Neutrophil (primary cell): ENCODE data around the gene NAGA.

Experiments used
- H3K27ac ChIP-seq: fragments of 200-600 bp; sonication (generic); 2 replicates; pipeline ENCODE4 v1.5.1; 2016; ENCODE audit warnings: mild to moderate bottlenecking, moderate library complexity
- H3K27me3 ChIP-seq: fragments of 200-600 bp; sonication (generic); 2 replicates; pipeline ENCODE4 v1.6.0; 2016; ENCODE audit warnings: mild to moderate bottlenecking
- H3K36me3 ChIP-seq: fragments of 200-600 bp; sonication (generic); 2 replicates; pipeline ENCODE4 v1.5.1; 2017
- H3K4me1 ChIP-seq, 2 experiments: fragments of 200-600 bp in 1 of 2; sonication (generic) in 1 of 2; 1 replicate in 1 of 2; 2 replicates in 1 of 2; pipeline versions ENCODE4 v1.5.1 to v1.6.1; 2013 to 2016; ENCODE audit warnings: low read depth in 1 of 2, low read length in 1 of 2, mild to moderate bottlenecking in 1 of 2, moderate library complexity in 1 of 2; ENCODE audit not compliant: control insufficient read depth in 1 of 2, insufficient read depth in 1 of 2
- H3K4me3 ChIP-seq, 2 experiments: fragments of 200-600 bp in 1 of 2; sonication (generic) in 1 of 2; 1 replicate in 1 of 2; 2 replicates in 1 of 2; pipeline ENCODE4 v1.5.1; 2013 to 2016; ENCODE audit warnings: low read depth in 1 of 2, low read length in 1 of 2, mild to moderate bottlenecking in 1 of 2, moderate library complexity in 1 of 2
- H3K9me3 ChIP-seq: fragments of 200-600 bp; sonication (generic); 2 replicates; pipeline ENCODE4 v1.5.1; 2016
- TF ChIP-seq, protein P1 (sequence below): fragments of 200-600 bp; sonication (generic); IDR thresholded peaks from 2 replicates; pipeline ENCODE4 v1.5.1; 2016; ENCODE audit warnings: antibody characterized with exemption

The NAGA gene

DNA sequence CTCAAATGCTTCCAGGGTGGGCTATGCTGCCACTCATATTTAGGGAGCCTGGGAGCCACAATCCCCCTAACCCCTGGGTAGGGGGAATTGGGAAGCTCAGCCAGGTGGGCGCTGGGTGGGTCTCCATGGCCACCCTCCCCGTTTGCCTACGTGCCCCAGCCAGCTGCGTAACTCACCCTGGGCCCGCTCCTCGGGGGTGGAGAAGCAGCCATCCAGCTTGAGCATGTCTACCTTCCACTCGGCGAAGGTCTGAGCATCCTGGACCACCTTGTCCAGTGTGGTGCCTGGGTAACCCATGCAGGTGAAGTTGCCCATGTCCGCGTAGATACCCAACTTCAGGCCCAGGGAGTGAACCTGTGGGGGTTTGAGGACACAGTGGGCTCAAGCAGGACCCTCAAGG is 3.7 kb downstream of the NAGA start:
- TF ChIP-seq, protein P1, sequence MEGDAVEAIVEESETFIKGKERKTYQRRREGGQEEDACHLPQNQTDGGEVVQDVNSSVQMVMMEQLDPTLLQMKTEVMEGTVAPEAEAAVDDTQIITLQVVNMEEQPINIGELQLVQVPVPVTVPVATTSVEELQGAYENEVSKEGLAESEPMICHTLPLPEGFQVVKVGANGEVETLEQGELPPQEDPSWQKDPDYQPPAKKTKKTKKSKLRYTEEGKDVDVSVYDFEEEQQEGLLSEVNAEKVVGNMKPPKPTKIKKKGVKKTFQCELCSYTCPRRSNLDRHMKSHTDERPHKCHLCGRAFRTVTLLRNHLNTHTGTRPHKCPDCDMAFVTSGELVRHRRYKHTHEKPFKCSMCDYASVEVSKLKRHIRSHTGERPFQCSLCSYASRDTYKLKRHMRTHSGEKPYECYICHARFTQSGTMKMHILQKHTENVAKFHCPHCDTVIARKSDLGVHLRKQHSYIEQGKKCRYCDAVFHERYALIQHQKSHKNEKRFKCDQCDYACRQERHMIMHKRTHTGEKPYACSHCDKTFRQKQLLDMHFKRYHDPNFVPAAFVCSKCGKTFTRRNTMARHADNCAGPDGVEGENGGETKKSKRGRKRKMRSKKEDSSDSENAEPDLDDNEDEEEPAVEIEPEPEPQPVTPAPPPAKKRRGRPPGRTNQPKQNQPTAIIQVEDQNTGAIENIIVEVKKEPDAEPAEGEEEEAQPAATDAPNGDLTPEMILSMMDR: no peak
- Histone ChIP-seq H3K27ac (no peak overlapping the region), H3K36me3 (peaks cover 55% of the 10 kb centered on the region)

DNA sequence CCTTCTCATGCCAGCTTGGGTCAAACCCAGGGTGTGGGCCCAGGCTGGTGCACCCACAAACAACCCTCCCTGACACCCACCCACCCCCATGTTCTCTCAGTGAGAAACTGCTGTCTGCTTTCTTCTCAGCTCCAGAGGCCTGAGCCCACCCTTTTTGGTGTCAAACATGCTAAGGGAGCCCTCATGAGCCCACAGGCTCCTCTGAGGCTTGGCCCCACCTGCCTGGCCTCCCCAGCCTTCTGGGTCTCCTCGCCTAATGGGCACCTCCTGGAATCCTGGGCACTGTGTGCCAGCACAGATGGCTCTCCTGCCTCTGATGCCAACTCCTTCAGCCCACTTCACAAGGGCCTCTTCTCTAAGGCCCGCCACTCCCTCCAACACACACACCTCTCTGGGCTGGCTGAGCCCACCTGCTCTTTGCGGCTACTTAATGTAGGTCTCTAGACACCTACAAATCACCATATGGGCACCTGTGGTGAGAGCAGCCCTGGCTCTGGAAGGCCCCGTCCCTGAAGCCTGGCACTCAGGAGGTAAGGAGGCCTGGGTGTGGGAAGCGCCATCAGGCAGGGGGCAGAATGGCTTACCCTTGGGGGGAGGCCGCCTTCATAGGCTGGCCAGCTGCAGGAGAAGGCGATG is 4.4 kb downstream of the NAGA start:
- Histone ChIP-seq H3K27ac (no peak overlapping the region), H3K4me1 (peaks cover 13 to 16% of the 10 kb centered on the region in 2 experiments), H3K27me3 (no peaks in the 10 kb centered on the region), H3K9me3 (no peaks in the 10 kb centered on the region), H3K4me3 (no peak overlapping the region), H3K36me3 (peaks cover 58% of the 10 kb centered on the region)
- TF ChIP-seq, protein P1: no peak

More for the DNA sequence above, 3.7 kb downstream of the NAGA start:
- Histone ChIP-seq H3K9me3 (no peaks in the 10 kb centered on the region), H3K4me1 (peaks cover 18 to 19% of the 10 kb centered on the region in 2 experiments), H3K4me3 (no peak overlapping the region), H3K27me3 (no peaks in the 10 kb centered on the region)

DNA sequence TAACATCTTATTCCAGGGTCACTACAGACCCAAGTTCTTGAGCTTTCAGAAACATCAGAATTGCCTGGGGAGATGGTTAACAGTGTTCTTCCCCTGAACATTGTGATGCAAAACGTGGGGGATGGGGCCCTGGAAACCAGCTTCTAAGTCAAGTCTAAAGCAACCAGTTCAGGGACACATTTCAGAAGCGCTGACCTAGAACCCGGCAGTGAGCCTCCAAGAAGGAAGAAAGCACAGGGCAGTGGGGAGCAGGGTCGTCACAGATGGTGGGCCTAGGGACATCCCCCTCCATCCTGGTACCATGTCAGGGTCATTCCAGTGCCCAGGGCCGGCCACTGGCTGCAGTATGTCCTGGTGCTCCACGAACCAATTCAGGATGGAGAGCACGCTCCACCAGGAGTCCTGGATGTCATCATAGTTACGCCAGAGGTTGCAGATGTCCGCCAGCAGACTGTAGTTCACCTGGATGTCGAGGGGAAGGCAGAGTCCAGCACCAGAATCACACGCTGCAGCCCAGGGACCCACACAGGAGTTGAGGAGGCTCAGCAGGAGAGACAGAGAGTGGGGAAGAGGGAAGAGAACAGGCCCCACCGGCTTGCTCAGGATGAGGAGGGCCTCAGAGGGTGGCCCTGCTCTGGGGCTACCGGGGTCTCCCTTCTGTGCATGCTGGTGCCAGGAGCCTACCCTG is 5.0 kb downstream of the NAGA start:
- Histone ChIP-seq H3K36me3 (peaks cover 65% of the 10 kb centered on the region), H3K27me3 (no peaks in the 10 kb centered on the region), H3K4me3 (no peak overlapping the region), H3K9me3 (no peaks in the 10 kb centered on the region), H3K27ac (no peak overlapping the region), H3K4me1 (peaks cover 9% of the 10 kb centered on the region in 2 experiments)
- TF ChIP-seq, protein P1: no peak

DNA sequence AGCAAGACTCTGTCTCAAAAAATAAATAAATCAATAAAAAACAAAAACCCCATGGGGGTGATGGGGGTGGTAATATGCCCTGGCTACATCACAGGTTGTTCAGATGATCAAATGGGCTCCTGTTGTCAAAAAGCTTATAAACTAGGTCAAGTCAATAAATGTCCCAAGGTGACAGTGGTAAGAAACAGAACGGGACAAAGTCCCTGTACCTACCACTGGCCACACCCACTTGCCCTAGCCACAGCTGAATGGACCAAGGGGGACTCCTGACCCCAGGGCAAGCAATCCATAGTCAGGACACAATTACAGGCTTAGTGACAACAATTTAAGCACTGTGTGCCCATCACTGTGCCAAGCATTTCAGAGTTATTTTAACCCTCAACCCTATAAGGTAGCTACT is 6.0 kb downstream of the NAGA start:
- Histone ChIP-seq H3K4me3 (no peak overlapping the region), H3K9me3 (no peaks in the 10 kb centered on the region), H3K27me3 (no peaks in the 10 kb centered on the region), H3K4me1 (peaks cover under 1 to 1% of the 10 kb centered on the region in 2 experiments), H3K36me3 (peaks cover 74% of the 10 kb centered on the region), H3K27ac (no peak overlapping the region)
- TF ChIP-seq, protein P1: no peak

DNA sequence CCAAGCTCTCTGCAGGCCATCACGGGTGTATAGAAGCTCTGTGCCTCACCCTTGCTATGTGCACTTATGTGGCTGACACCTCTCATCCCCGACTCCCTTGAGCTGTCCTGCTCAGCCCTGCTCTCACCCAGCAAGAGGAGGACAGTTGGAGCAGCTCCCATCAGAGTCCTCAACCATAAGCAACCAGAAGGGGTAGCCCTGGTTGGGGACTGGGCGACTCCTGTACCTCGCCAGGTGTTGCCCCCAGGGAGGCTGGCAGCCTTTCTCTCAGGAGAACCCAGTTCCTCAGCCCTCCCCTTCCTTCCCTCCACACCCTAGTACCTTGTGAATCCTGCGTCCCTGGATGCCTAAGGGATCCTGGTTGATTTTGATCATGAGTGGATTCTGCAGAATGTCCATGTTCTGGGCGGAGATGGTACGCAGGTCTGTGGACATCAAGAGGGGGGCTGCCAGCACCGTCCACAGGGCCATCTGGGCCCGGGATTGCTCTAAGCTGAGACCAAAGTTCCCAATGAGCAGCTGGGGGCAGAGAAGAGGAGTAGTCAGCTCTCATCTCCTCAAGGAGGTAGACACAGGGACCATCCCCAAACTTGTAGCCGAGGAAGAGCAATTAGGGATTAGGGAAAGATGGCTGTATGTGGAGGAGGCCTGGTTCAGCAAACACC is 8.0 kb downstream of the NAGA start:
- H3K36me3 ChIP-seq: peaks cover 78% of the 10 kb centered on the region
- TF ChIP-seq, protein P1: no peak

More for the DNA sequence above, 8.0 kb downstream of the NAGA start:
- Histone ChIP-seq H3K27ac (no peak overlapping the region), H3K27me3 (no peaks in the 10 kb centered on the region), H3K4me1 (no peaks in the 10 kb centered on the region), H3K9me3 (no peaks in the 10 kb centered on the region), H3K4me3 (no peak overlapping the region)
